NCI-H1105 (cell line): ENCODE measurements around the gene GPNMB.
A peak's percentile ranks its signal among the peaks of the same experiment; 100 is the strongest.

Source experiments
- DNase-seq: peaks from one replicate; lab custom pipeline; 2025; lab: John Stamatoyannopoulos, UW

The GPNMB gene

GRCh38 chr7:23273141-23273599 is 26.6 kb downstream of the GPNMB start:
- DNase-seq, result peak; percentile 92

DNA sequence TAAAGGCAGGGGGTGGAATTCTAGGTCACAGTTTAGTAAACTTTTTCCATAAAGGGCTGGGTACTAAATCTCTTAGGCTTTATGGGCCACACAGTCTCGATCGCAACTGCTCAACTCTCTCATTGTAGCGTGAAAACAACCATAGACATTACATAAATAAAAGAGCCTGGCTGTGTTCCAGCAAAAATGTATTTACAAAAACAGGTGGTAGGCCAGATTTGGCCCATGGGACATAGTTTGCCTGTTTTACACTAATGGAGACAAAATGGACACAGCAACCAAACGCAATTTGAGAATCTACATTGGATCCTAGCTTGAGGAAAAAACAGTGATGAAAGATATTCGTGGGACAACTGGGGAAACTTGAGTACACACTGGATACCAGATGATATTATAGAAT is 29.3 kb downstream of the GPNMB start:
- DNase-seq, result peak; percentile 17

GRCh38 chr7:23276376-23276775 is 29.8 kb downstream of the GPNMB start:
- DNase-seq, result no peak

DNA sequence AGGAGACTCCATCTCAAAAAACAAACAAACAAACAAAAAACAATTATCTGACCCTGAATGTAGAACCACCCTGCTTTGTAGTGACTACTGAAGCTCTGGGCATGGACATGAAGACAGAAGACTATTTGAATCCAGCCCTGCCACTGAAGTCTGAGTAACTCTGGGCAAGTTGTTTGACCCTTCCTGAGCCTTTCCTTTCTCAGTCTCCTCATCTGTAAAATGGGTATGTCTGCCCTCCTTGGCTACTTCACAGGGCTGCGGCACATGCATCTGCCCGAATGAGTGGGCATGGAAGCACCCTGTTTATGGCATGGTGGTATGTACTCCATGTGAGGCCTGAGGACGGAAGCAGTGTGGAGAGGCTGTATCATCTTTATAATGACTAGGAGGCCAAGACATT is 30.4 kb downstream of the GPNMB start:
- no peak for DNase-seq

- peak; percentile 38 for DNase-seq
These were observed 30.9 kb downstream of the GPNMB start for GRCh38 chr7:23277359-23277989.

- DNase-seq, result no peak
These were observed 33.4 kb downstream of the GPNMB start for GRCh38 chr7:23279819-23280525.

GRCh38 chr7:23283086-23283485 is 36.5 kb downstream of the GPNMB start:
- no peak for DNase-seq

GRCh38 chr7:23284871-23285270 is 38.3 kb downstream of the GPNMB start:
- DNase-seq, result no peak

- no peak for DNase-seq
These were observed 39.4 kb downstream of the GPNMB start for GRCh38 chr7:23285657-23286646.

DNA sequence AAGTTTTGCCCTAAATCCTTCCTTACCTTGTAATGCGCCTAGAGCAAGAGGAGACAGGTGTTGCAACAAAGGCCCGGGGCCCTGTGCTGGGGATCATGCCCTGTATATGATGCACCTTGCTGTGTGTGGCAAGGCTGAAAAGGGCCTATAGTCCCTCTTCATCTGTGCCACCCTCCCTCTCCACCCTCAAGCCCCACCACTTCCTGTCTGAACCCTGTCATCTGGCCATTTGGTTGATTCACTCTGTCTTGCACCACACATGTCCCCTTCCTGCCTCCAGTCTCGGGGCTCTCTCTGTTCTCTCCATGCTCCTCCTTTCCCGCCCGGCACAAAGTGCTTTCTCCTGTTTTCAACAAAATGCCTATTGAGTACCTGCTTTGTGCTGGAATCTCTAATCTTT is 41.0 kb downstream of the GPNMB start:
- DNase-seq, result no peak

DNA sequence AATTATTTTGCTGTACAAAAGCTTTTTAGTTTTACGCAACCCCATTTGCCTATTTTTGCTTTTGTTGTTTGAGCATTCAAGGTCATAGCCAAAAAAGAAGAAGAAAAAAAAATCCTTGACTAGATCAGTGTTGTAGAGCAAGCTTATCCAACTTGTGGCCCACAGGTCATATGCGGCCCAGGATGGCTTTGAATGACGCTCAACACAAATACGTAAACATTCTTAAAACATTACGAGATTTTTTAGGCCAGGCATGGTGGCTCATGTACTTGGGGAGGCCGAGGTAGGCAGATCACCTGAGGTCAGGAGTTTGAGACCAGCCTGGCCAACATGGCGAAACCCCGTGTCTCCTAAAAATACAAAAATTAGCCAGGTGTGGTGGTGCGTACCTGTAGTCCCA is 44.4 kb downstream of the GPNMB start:
- DNase-seq, result no peak

DNA sequence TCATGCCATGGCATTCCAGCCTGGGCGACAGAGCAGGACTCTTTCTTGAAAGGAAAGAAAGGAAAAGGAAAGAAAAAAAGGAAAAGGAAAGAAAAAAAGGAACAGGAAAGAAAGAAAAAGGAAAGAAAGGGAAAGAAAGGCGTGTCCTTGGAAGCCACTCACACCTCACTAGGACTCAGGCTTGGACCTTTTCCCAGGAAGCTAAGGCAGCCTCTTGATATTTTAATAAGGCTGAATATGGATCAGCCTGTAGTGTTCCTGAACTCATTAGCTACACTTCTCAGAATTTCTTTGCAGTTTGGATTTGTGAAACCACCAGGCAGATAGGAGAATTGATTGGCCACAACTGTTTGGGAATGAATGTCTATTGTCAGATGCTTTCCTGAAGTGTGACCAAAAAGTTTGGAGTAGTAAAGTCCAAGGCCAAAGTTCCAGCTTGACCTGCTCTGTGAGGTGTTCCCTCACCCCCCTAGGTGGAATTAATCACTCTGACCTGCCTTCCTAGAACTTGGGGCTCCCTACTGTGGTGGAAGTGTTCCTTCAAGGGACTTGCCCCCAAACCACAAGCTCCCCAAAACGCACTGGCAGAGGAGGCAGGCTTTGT is 45.5 kb downstream of the GPNMB start:
- no peak for DNase-seq

GRCh38 chr7:23292623-23293022 is 46.0 kb downstream of the GPNMB start:
- DNase-seq, result no peak

DNA sequence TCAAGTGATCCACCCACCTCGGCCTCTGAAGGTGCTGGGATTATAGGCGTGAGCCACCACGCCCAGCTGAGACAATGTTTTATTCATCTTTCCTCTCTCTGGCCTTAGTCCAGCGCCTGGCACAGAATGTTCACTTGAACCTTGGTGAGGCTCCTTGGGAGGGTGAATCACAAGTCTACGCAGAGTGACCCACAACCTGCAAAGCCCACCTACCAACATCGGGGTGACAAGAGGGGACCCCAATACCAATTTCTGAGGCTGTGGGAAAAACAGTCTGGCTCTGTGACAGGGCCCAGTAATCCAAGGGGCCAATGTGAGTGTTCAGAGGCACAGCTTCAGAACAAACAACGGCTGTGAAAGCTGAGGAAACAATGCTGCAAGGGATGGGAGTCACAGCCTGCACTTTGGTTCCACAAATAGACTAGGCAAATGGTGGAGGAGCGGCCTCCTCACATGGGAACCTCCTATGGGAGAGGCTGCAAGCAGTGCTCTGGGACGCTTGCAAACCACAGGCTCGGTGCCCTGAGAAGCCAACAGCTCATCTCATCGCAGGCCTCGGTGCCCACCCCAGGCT is 47.0 kb downstream of the GPNMB start:
- DNase-seq, result no peak

- DNase-seq, result no peak
These were observed 48.2 kb downstream of the GPNMB start for GRCh38 chr7:23294549-23295400.

DNA sequence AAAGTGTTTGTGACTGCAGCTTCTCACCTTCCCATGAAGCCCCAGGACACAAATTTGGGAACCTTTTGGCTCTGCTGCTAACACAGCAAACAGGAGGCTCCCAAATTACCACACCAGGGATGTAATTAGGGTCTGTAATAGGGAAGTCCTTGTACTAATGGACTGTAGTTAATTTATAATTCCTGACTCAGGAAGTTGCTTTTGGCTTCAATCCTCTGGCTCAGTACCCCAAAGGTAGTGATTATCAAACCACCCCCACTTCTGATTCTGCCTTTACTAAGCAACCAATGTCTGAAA is 48.8 kb downstream of the GPNMB start:
- DNase-seq, result no peak

- no peak for DNase-seq
These were observed 51.7 kb downstream of the GPNMB start for GRCh38 chr7:23298141-23298881.

DNA sequence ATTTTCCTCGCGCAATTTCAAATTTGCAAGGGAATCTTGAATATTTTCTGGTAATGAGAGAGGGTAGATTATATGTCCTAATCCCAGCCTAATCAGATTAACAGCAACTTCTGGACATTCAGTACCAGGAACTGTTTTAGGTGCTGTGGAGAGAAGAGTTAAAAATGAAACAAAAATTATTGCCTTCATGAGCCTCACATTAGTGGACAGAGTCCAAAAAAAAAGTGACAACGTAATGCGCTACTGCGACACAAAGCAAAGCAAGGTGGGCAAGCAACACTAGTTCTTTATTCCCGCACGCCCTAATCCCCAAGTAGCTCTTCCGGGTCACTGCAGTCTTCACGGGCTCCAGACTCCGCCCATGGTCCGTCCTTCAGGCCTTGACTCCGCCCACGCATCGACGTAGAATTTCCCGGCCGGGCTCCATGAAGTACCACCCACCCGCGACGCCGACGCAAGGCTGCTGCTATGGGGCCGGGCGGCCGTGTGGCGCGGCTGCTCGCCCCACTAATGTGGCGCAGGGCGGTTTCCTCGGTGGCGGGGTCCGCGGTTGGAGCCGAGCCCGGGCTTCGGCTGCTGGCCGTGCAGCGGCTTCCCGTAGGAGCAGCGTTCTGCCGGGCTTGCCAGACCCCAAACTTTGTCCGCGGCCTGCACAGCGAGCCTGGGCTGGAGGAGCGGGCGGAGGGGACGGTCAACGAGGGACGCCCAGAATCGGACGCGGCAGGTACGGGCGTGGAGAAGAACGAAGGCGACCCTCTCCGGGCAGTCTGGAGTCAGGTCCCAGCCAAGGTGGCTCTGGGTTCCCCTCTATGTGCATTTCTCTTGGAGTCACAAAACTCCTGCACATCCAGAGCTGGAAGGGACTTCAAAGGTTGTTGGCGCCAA is 52.6 kb downstream of the GPNMB start, which contains the start of gene MALSU1:
TSS of gene MALSU1 (plus strand) at position 455 of the 885 bp plus-strand sequence. CDS start at position 469, 14 bp downstream.
- DNase-seq, result peak; percentile 97

DNA sequence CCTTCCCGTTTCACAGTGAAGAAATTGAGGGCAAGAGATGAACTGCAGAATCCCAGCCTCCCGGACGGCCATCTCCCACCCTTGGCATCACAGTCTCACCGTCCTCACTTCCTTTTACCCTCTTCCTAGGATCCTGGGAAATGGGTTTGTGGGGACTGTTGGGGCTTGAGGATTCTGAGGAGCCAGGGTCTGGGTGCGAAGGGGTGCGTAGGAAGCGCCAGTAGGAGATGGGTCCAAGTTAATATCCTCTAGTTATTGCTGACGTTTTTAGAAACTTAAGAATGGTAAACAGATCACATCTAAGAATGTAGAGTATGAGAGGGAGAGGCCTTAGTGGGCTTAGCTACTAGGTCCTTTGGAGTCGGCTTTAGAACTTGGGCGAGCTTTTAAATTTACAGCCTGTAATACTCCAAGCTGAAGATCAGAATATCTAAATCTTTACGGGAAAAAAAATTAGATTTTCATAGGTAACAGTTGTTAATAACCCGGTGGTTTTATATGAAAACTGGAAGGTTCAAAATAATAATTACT is 53.3 kb downstream of the GPNMB start:
- no peak for DNase-seq
